ENCODE data around the gene FGF12.
"Not testable (repeated sequence)": the region's sequence is repeated elsewhere in the genome, so short reads cannot be mapped to it uniquely, and the experiment has no call there.

Gene FGF12

DNA sequence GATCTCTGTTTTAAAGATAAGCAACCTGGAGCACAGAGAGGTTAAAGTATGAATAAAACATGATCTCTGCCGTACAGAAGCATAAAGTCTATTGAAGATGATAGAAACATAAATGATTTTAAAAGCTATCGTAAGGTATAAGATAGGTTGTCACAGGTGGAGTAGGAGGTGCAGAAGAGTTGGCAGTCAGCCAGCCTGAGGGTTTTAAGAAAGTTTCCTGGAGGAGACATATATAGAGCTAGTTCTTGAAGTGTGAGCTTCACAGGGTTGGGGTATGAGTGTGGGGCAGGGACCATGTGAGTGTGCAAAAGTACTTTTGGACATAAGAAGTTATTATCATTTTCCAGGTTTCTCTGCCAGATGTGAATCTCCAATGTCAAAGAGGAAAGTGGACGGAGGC lies 3.9 kb upstream of the FGF12 start:
- Histone ChIP-seq H3K4me1 (ENCODE audit: control insufficient read depth, insufficient read depth, low read length, poor library complexity, severe bottlenecking) (no peaks in the 10 kb centered on the region), H3K9me3 (ENCODE audit: control insufficient read depth, low read length) (no peaks in the 10 kb centered on the region), H3K4me3 (ENCODE audit: extremely low read depth, insufficient read depth, low read length, poor library complexity, severe bottlenecking) (no peak overlapping the region), H3K27ac (ENCODE audit: low read depth, low read length, severe bottlenecking) (no peak overlapping the region), H3K36me3 (ENCODE audit: control insufficient read depth, insufficient read depth, low read length) (no peaks in the 10 kb centered on the region)
- WGBS, 2 experiments (ENCODE audit: insufficient coverage in 2 of 2): 77 to 93% methylated on average over 2 to 3 of the region's 3 CpGs

DNA sequence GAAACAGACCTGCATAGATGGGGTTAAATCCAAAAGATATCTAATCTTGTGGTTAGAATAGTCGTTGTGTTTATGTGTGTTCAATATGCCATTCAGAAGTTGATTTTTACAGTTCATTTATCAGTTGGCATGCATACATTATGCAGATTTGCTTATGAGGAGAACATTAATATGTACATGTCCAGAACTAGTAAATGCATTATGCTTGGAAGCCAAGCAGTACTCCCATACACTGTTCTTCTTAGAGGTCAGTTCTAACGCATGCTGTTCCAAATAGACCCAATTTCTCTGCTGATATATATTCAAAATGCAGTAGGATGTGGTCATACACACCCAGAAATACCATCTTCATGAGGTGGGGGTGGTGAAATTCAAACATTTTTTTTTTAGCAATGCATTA lies 956 bp downstream of the FGF12 start:
- WGBS, 2 experiments (ENCODE audit: insufficient coverage in 2 of 2): 67% methylated on average over 1 of the region's 2 CpGs; no CpG with 5 or more reads in 1 of the 2 experiments
- no peak overlapping the region for H3K4me3 ChIP-seq (ENCODE audit: extremely low read depth, insufficient read depth, low read length, poor library complexity, severe bottlenecking)
- H3K27ac ChIP-seq (ENCODE audit: low read depth, low read length, severe bottlenecking): no peak overlapping the region
- no peaks in the 10 kb centered on the region for H3K36me3 ChIP-seq (ENCODE audit: control insufficient read depth, insufficient read depth, low read length)
- no peaks in the 10 kb centered on the region for H3K4me1 ChIP-seq (ENCODE audit: control insufficient read depth, insufficient read depth, low read length, poor library complexity, severe bottlenecking)
- H3K9me3 ChIP-seq (ENCODE audit: control insufficient read depth, low read length): no peaks in the 10 kb centered on the region

GRCh38 chr3:192719964-192720363 lies 7.4 kb downstream of the FGF12 start:
- Histone ChIP-seq H3K27ac (ENCODE audit: low read depth, low read length, severe bottlenecking) (no peak overlapping the region), H3K9me3 (ENCODE audit: control insufficient read depth, low read length) (no peaks in the 10 kb centered on the region), H3K4me1 (ENCODE audit: control insufficient read depth, insufficient read depth, low read length, poor library complexity, severe bottlenecking) (no peaks in the 10 kb centered on the region), H3K4me3 (ENCODE audit: extremely low read depth, insufficient read depth, low read length, poor library complexity, severe bottlenecking) (no peak overlapping the region), H3K36me3 (ENCODE audit: control insufficient read depth, insufficient read depth, low read length) (no peaks in the 10 kb centered on the region)
- 100% methylated on average over 1 of the region's 3 CpGs; no CpG with 5 or more reads in 1 of the 2 experiments for WGBS, 2 experiments (ENCODE audit: insufficient coverage in 2 of 2)

DNA sequence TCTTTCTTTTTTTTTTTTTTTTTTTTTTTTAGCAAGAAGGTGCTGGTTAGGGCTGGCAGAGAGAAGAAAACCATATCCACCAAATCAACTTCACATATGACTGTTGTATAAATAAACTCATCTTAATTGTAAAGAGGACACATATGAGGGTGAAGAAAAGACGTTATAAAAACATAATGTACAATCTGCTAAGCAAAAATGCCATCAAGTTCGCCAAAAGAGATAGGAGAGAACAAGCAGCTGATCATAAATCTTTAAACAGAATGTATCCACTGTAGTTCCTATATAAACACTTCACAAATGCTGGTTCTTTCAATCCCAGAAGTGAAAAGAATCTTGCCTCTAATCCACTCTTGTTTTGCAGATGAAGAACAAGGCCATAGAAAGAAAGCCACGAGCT lies 9.2 kb downstream of the FGF12 start:
- WGBS, 2 experiments (ENCODE audit: insufficient coverage in 2 of 2): 55 to 58% methylated on average over 2 of the region's 3 CpGs
- Histone ChIP-seq H3K4me3 (ENCODE audit: extremely low read depth, insufficient read depth, low read length, poor library complexity, severe bottlenecking) (no peak overlapping the region), H3K36me3 (ENCODE audit: control insufficient read depth, insufficient read depth, low read length) (no peaks in the 10 kb centered on the region), H3K27ac (ENCODE audit: low read depth, low read length, severe bottlenecking) (no peak overlapping the region), H3K4me1 (ENCODE audit: control insufficient read depth, insufficient read depth, low read length, poor library complexity, severe bottlenecking) (no peaks in the 10 kb centered on the region), H3K9me3 (ENCODE audit: control insufficient read depth, low read length) (no peaks in the 10 kb centered on the region)

DNA sequence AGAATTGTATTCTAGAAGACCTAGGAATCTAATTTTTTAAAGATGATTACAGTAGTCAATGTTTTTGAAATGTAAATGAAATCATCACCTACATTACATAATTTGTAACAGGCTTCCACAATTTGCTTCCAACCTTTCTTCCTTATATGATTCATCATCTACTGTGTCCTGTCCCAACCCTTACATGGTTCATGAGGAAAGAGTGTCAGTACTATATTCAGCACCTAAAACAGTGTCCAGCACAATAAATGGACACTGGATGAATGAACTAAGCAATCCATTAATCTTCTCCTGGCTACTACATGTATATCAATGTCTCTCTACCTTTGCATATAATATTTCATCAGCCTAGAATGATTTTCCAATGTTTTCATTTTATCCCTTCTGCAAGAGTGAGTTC lies 12.2 kb downstream of the FGF12 start:
- no peak overlapping the region for H3K27ac ChIP-seq (ENCODE audit: low read depth, low read length, severe bottlenecking)
- no peaks in the 10 kb centered on the region for H3K4me1 ChIP-seq (ENCODE audit: control insufficient read depth, insufficient read depth, low read length, poor library complexity, severe bottlenecking)
- H3K9me3 ChIP-seq (ENCODE audit: control insufficient read depth, low read length): no peaks in the 10 kb centered on the region
- H3K4me3 ChIP-seq (ENCODE audit: extremely low read depth, insufficient read depth, low read length, poor library complexity, severe bottlenecking): no peak overlapping the region
- no peaks in the 10 kb centered on the region for H3K36me3 ChIP-seq (ENCODE audit: control insufficient read depth, insufficient read depth, low read length)

- H3K36me3 ChIP-seq (ENCODE audit: control insufficient read depth, insufficient read depth, low read length); H3K4me1 ChIP-seq (ENCODE audit: control insufficient read depth, insufficient read depth, low read length, poor library complexity, severe bottlenecking); H3K27ac ChIP-seq (ENCODE audit: low read depth, low read length, severe bottlenecking); H3K9me3 ChIP-seq (ENCODE audit: control insufficient read depth, low read length); H3K4me3 ChIP-seq (ENCODE audit: extremely low read depth, insufficient read depth, low read length, poor library complexity, severe bottlenecking): not testable (repeated sequence)
- 90 to 100% methylated on average over 3 to 6 of the region's 22 CpGs for WGBS, 2 experiments (ENCODE audit: insufficient coverage in 2 of 2)
Observed at GRCh38 chr3:192711126-192711525, 16.2 kb downstream of the FGF12 start.

GRCh38 chr3:192710366-192710765 lies 17.0 kb downstream of the FGF12 start:
- H3K36me3 ChIP-seq (ENCODE audit: control insufficient read depth, insufficient read depth, low read length): no peaks in the 10 kb centered on the region
- no CpG with 5 or more reads among the region's 1 CpG for WGBS, 2 experiments (ENCODE audit: insufficient coverage in 2 of 2)
- no peak overlapping the region for H3K27ac ChIP-seq (ENCODE audit: low read depth, low read length, severe bottlenecking)
- no peaks in the 10 kb centered on the region for H3K9me3 ChIP-seq (ENCODE audit: control insufficient read depth, low read length)
- H3K4me3 ChIP-seq (ENCODE audit: extremely low read depth, insufficient read depth, low read length, poor library complexity, severe bottlenecking): no peak overlapping the region
- H3K4me1 ChIP-seq (ENCODE audit: control insufficient read depth, insufficient read depth, low read length, poor library complexity, severe bottlenecking): no peaks in the 10 kb centered on the region

DNA sequence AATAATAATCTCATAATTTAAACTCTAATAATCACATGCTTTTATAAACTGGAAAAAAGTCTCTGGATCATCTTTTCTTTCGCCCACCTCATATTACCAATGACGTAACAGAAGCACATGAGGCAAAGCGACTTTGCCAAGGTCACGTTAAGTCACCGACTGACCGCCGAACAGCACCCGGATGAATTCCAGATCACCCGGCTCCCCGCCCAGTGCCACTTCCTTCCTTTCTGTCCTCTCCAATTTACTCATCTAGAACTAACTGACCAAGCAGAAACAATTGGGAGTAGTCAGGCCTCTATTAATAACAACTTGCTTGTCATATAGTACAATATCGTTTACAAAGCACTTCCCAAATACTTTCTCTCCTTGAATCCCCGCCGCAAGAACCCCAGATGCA lies 21.1 kb downstream of the FGF12 start:
- 95 to 96% methylated on average over 10 to 13 of the region's 13 CpGs for WGBS, 2 experiments (ENCODE audit: insufficient coverage in 2 of 2)
- Histone ChIP-seq H3K27ac (ENCODE audit: low read depth, low read length, severe bottlenecking) (no peak overlapping the region), H3K4me1 (ENCODE audit: control insufficient read depth, insufficient read depth, low read length, poor library complexity, severe bottlenecking) (no peaks in the 10 kb centered on the region), H3K36me3 (ENCODE audit: control insufficient read depth, insufficient read depth, low read length) (no peaks in the 10 kb centered on the region), H3K9me3 (ENCODE audit: control insufficient read depth, low read length) (no peaks in the 10 kb centered on the region), H3K4me3 (ENCODE audit: extremely low read depth, insufficient read depth, low read length, poor library complexity, severe bottlenecking) (no peak overlapping the region)

- H3K9me3 ChIP-seq (ENCODE audit: control insufficient read depth, low read length): no peaks in the 10 kb centered on the region
- no peak overlapping the region for H3K4me3 ChIP-seq (ENCODE audit: extremely low read depth, insufficient read depth, low read length, poor library complexity, severe bottlenecking)
- H3K27ac ChIP-seq (ENCODE audit: low read depth, low read length, severe bottlenecking): no peak overlapping the region
- no peaks in the 10 kb centered on the region for H3K36me3 ChIP-seq (ENCODE audit: control insufficient read depth, insufficient read depth, low read length)
- H3K4me1 ChIP-seq (ENCODE audit: control insufficient read depth, insufficient read depth, low read length, poor library complexity, severe bottlenecking): no peaks in the 10 kb centered on the region
Observed at GRCh38 chr3:192700885-192701284, 26.5 kb downstream of the FGF12 start.

DNA sequence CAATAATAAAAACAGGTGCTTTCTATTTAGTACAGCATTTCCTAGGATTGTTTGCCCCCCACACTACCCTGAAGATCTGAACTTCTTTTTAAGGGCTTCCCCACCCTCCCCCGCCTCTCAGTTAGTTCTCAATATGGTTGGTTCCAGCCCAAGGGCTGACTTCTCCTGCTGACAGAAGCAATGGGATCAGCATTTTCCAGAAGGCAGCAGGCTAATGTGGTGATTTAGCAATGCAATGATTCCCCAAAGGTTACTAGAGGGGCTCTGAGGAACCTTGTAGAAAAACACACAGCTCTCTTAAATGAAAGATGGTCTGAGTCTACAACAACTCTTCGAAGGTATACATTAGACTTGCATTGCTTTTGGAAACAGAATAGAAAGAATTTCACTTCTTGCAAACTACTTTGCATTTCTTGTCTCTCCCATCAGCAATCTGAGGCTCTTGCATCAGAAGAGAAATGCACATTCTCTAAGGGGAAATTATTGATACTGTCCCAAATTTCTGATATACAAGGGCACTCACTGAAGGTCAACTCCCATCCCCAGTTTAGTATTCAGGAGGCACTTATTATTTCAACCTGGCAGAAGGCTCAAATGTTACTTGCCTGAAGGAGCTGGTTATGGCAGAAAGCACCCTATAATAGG lies 30.3 kb downstream of the FGF12 start:
- Histone ChIP-seq H3K9me3 (ENCODE audit: control insufficient read depth, low read length) (no peaks in the 10 kb centered on the region), H3K4me3 (ENCODE audit: extremely low read depth, insufficient read depth, low read length, poor library complexity, severe bottlenecking) (no peak overlapping the region), H3K27ac (ENCODE audit: low read depth, low read length, severe bottlenecking) (no peak overlapping the region), H3K4me1 (ENCODE audit: control insufficient read depth, insufficient read depth, low read length, poor library complexity, severe bottlenecking) (no peaks in the 10 kb centered on the region), H3K36me3 (ENCODE audit: control insufficient read depth, insufficient read depth, low read length) (no peaks in the 10 kb centered on the region)
- 71 to 100% methylated on average over 2 of the region's 2 CpGs for WGBS, 2 experiments (ENCODE audit: insufficient coverage in 2 of 2)

DNA sequence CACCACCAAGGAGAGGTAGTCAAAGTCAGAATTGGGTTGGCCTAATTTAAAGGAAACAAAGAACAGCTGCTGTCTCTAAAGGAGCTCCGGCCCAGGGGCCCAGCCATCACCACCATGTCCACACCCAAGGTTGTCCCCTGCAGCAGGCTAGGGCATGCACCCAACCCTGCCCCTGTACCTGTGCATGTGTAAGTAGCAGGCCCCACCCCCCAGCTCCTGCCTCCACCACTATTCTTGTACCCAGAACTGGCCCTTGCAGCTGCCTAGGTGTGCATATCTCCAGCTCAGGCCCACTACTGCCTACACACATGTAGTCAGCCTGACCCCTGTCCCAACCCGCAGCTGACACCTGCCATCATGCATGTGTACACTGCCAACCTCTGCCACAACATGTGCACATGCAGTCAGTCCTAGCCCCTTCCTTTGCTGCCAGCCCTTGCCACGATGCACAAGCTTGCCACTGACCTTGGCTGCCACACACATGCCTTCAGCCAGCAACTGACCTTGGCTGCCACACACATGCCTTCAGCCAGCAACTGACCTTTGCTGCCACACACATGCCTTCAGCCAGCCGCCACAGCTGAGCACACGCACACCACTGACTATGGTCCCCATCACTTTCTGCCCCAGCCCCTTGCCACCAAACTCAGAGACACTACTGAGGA lies 39.7 kb downstream of the FGF12 start:
- 87 to 91% methylated on average over 4 to 5 of the region's 5 CpGs for WGBS, 2 experiments (ENCODE audit: insufficient coverage in 2 of 2)
- Histone ChIP-seq H3K9me3 (ENCODE audit: control insufficient read depth, low read length) (no peaks in the 10 kb centered on the region), H3K4me3 (ENCODE audit: extremely low read depth, insufficient read depth, low read length, poor library complexity, severe bottlenecking) (no peak overlapping the region), H3K27ac (ENCODE audit: low read depth, low read length, severe bottlenecking) (no peak overlapping the region), H3K4me1 (ENCODE audit: control insufficient read depth, insufficient read depth, low read length, poor library complexity, severe bottlenecking) (no peaks in the 10 kb centered on the region), H3K36me3 (ENCODE audit: control insufficient read depth, insufficient read depth, low read length) (no peaks in the 10 kb centered on the region)
